Keratinocyte (primary cell): ENCODE data around the gene IL1RAP. TPM values are rescaled to one million over a fixed set of nuclear protein-coding genes. Genes with fewer than 3 reads are reported as not detected.

ENCODE experiments used
- DNase-seq: peaks from one replicate; pipeline ENCODE4 v3.0.0-alpha.2; 2011; ENCODE audit warnings: low read depth, missing footprints, low spot score
- FAIRE-seq: peaks from 2 replicates; lab custom pipeline; 2011; peaks lifted over from hg19 to GRCh38; lab: Jason Lieb, UNC
- H2AFZ ChIP-seq: 2 replicates; pipeline ENCODE4 v1.6.0; 2012; ENCODE audit warnings: low read length, control low read depth, inconsistent platforms; ENCODE audit not compliant: control insufficient read depth
- H3K27ac ChIP-seq: 2 replicates; pipeline ENCODE4 v1.5.1; 2011; ENCODE audit warnings: low read length; ENCODE audit not compliant: control insufficient read depth, insufficient read depth
- H3K27me3 ChIP-seq: 3 replicates; pipeline ENCODE4 v1.6.0; 2011; ENCODE audit warnings: low read length; ENCODE audit not compliant: control insufficient read depth, insufficient read depth; ENCODE audit errors: extremely low read depth
- H3K36me3 ChIP-seq, 2 experiments: 2 replicates in 1 of 2; 3 replicates in 1 of 2; pipeline ENCODE4 v1.5.1; 2011; ENCODE audit warnings: low read length in 2 of 2, mild to moderate bottlenecking in 1 of 2; ENCODE audit not compliant: control insufficient read depth in 2 of 2, insufficient read depth in 2 of 2; ENCODE audit errors: extremely low read depth in 1 of 2
- H3K4me1 ChIP-seq: 3 replicates; pipeline ENCODE4 v1.5.1; 2011; ENCODE audit warnings: low read length; ENCODE audit not compliant: control insufficient read depth, insufficient read depth; ENCODE audit errors: extremely low read depth
- H3K4me2 ChIP-seq: 3 replicates; pipeline ENCODE4 v1.6.0; 2011; ENCODE audit warnings: low read depth, low read length; ENCODE audit not compliant: control insufficient read depth, insufficient read depth; ENCODE audit errors: extremely low read depth
- H3K4me3 ChIP-seq, 3 experiments: fragments of 200-600 bp in 1 of 3; sonication (generic) in 1 of 3; 2 replicates in 2 of 3; 3 replicates in 1 of 3; pipeline ENCODE4 v1.5.1; 2011 to 2016; ENCODE audit warnings: low read length in 3 of 3, mild to moderate bottlenecking in 3 of 3, control low read depth in 2 of 3, inconsistent platforms in 1 of 3, low read depth in 1 of 3, mixed read lengths in 1 of 3, mixed run types in 1 of 3, moderate library complexity in 1 of 3; ENCODE audit not compliant: control insufficient read depth in 2 of 3, insufficient read depth in 2 of 3; ENCODE audit errors: extremely low read depth in 1 of 3
- H3K79me2 ChIP-seq: 2 replicates; pipeline ENCODE4 v1.6.0; 2012; ENCODE audit warnings: low read length; ENCODE audit not compliant: control insufficient read depth, insufficient read depth
- H3K9ac ChIP-seq: 3 replicates; pipeline ENCODE4 v1.6.0; 2011; ENCODE audit warnings: low read length; ENCODE audit not compliant: control insufficient read depth, insufficient read depth; ENCODE audit errors: extremely low read depth
- H3K9me1 ChIP-seq: 3 replicates; pipeline ENCODE4 v1.6.0; 2011; ENCODE audit warnings: low read length; ENCODE audit not compliant: control insufficient read depth, insufficient read depth; ENCODE audit errors: extremely low read depth
- H3K9me3 ChIP-seq: 2 replicates; pipeline ENCODE4 v1.5.1; 2012; ENCODE audit warnings: low read depth, low read length; ENCODE audit not compliant: control insufficient read depth
- H4K20me1 ChIP-seq: 3 replicates; pipeline ENCODE4 v1.6.0; 2011; ENCODE audit warnings: low read length; ENCODE audit not compliant: control insufficient read depth, insufficient read depth; ENCODE audit errors: extremely low read depth
- EZH2 ChIP-seq: IDR thresholded peaks from one replicate; pipeline ENCODE4 v1.6.1; 2012; ENCODE audit warnings: inconsistent platforms, mild to moderate bottlenecking, low read length, moderate library complexity
- dilution Hi-C: fragments of 300-500 bp; cut with MboI; formaldehyde crosslinking; loops from one replicate; pipeline ENCODE4 v1.7.0; 2020; ENCODE audit warnings: low sequenced_read_pairs; ENCODE audit not compliant: extremely low pct_ligation_motif_present
- polyA plus RNA-seq, 5 experiments: library from polyadenylated mRNA; depleted of rRNA in 3 of 5; stranded (reverse) in 3 of 5; stranded (forward) in 1 of 5; unstranded in 1 of 5; fragments of >200 nt; gene quantifications; 1 replicate in 1 of 5; 2 replicates in 3 of 5; 3 replicates in 1 of 5; pipeline versions ENCODE4 v1.2.1 to v1.2.3, GENCODE V29; 2011 to 2012; ENCODE audit warnings: missing spikeins in 2 of 5, low read depth in 1 of 5, low replicate concordance in 1 of 5
- TF ChIP-seq, protein P1 (sequence below), 3 experiments: IDR thresholded peaks in 1 of 3; conservative IDR thresholded peaks in 1 of 3; optimal IDR thresholded peaks in 1 of 3; 2 replicates in 2 of 3; 3 replicates in 1 of 3; pipeline versions ENCODE3 to v1.5.1; 2011; ENCODE audit warnings: low read length in 3 of 3, mild to moderate bottlenecking in 3 of 3, moderate library complexity in 2 of 3, control low read depth in 1 of 3, inconsistent platforms in 1 of 3; ENCODE audit not compliant: insufficient read depth in 2 of 3; ENCODE audit errors: extremely low read depth in 1 of 3

IL1RAP gene
- polyA plus RNA-seq, 1 donor (not counting 4 experiments of a cell fraction or from before 2014, with no cell fraction given): 69.7 TPM

DNA sequence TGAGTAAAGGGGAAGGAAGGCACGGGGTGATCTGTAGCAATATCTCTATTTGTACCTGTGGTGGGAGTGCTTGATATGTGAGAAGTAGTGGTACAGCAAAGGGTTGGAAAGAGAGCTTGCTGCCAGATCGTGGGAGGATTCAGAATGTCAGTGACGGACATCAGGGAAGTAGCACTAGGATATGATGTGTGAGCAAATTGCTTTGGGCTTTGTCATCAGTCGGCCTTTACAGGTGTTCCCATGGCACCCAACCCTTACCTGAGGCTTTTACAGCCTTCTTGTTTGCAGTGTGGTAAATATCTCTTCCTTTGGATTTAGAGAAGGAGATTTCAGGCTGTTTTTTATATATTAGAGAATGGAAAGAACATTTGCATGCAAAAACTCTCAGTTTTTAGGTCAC is 29.8 kb downstream of the IL1RAP start:
- H3K79me2 ChIP-seq: peaks cover 91% of the 10 kb centered on the region
- peaks cover 3 to 15% of the 10 kb centered on the region in 2 experiments for H3K36me3 ChIP-seq
- peak overlapping the region; percentile 30 for H3K4me2 ChIP-seq
- H3K9ac ChIP-seq: no peak overlapping the region
- no peaks in the 10 kb centered on the region for H3K27me3 ChIP-seq
- FAIRE-seq: peak; percentile 99
- peak overlapping the region in 1 of 3 experiments; percentile 30 for H3K4me3 ChIP-seq
- no peaks in the 10 kb centered on the region for H3K9me1 ChIP-seq
- no peak for TF ChIP-seq EZH2
- TF ChIP-seq, protein P1, sequence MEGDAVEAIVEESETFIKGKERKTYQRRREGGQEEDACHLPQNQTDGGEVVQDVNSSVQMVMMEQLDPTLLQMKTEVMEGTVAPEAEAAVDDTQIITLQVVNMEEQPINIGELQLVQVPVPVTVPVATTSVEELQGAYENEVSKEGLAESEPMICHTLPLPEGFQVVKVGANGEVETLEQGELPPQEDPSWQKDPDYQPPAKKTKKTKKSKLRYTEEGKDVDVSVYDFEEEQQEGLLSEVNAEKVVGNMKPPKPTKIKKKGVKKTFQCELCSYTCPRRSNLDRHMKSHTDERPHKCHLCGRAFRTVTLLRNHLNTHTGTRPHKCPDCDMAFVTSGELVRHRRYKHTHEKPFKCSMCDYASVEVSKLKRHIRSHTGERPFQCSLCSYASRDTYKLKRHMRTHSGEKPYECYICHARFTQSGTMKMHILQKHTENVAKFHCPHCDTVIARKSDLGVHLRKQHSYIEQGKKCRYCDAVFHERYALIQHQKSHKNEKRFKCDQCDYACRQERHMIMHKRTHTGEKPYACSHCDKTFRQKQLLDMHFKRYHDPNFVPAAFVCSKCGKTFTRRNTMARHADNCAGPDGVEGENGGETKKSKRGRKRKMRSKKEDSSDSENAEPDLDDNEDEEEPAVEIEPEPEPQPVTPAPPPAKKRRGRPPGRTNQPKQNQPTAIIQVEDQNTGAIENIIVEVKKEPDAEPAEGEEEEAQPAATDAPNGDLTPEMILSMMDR (optimal IDR thresholded peaks at IDR 0.05 in 1 of 3, IDR thresholded peaks at IDR 0.05 in 1 of 3, conservative IDR thresholded peaks at IDR 0.05 in 1 of 3; ENCODE audit: extremely low read depth in 1 of 3, insufficient read depth in 2 of 3, low read length in 3 of 3): no peak
- no peaks in the 10 kb centered on the region for H3K9me3 ChIP-seq
- no peaks in the 10 kb centered on the region for H4K20me1 ChIP-seq
- H3K27ac ChIP-seq: peak overlapping the region; percentile 27
- DNase-seq: no peak
- H2AFZ ChIP-seq: no peak overlapping the region
- dilution Hi-C loops: no loop called here
- H3K4me1 ChIP-seq: peaks cover 22% of the 10 kb centered on the region

- H4K20me1 ChIP-seq: no peaks in the 10 kb centered on the region
- DNase-seq (no peak), FAIRE-seq (no peak)
- H3K9me3 ChIP-seq: no peaks in the 10 kb centered on the region
- H3K4me3 ChIP-seq: no peak overlapping the region
- H3K4me2 ChIP-seq: no peak overlapping the region
- dilution Hi-C loops: no loop called here
- peaks cover 94% of the 10 kb centered on the region for H3K79me2 ChIP-seq
- no peaks in the 10 kb centered on the region for H3K9me1 ChIP-seq
- H3K27ac ChIP-seq: no peak overlapping the region
- no peak overlapping the region for H2AFZ ChIP-seq
- no peak for TF ChIP-seq EZH2
- TF ChIP-seq, protein P1 (optimal IDR thresholded peaks at IDR 0.05 in 1 of 3, IDR thresholded peaks at IDR 0.05 in 1 of 3, conservative IDR thresholded peaks at IDR 0.05 in 1 of 3; ENCODE audit: extremely low read depth in 1 of 3, insufficient read depth in 2 of 3, low read length in 3 of 3): no peak
- H3K4me1 ChIP-seq: peaks cover 22% of the 10 kb centered on the region
- H3K27me3 ChIP-seq: no peaks in the 10 kb centered on the region
- H3K36me3 ChIP-seq: peaks cover 3 to 20% of the 10 kb centered on the region in 2 experiments
- no peak overlapping the region for H3K9ac ChIP-seq
These were observed 31.3 kb downstream of the IL1RAP start for GRCh38 chr3:190545191-190545590.
